Lung microvascular endothelial cell (primary cell): Measurements from ENCODE around the gene FREM3. TPM values are rescaled to one million over a fixed set of nuclear protein-coding genes. Genes with fewer than 3 reads are reported as not detected.
"Not testable (repeated sequence)": the region's sequence is repeated elsewhere in the genome, so short reads cannot be mapped to it uniquely, and the experiment has no call there.

Experiments
- DNase-seq, 2 donors: peaks; one replicate each; pipeline versions ENCODE4 v3.0.0 to v3.0.0-alpha.2; 2010; ENCODE audit warnings: low read depth in 2 of 2
- total RNA-seq: library from RNA; depleted of rRNA; stranded (reverse); fragments of >200 nt; gene quantifications from 2 replicates; pipeline ENCODE4 v1.2.1, GENCODE V29; 2014

Gene FREM3
- total RNA-seq, result 0.22 and 0.60 TPM in 2 replicates

GRCh38 chr4:143700416-143701352 lies at the start of gene FREM3:
FREM3 (minus strand) TSS chr4:143700675; CDS start chr4:143700675, 0 bp downstream.
- DNase-seq, result peak in 1 of 2 donors; percentile 14

GRCh38 chr4:143745874-143746273 lies 45.4 kb upstream of the FREM3 start:
- DNase-seq, result no peak

GRCh38 chr4:143743591-143743990 lies 43.1 kb upstream of the FREM3 start:
- peak; percentile 56 to 62 for DNase-seq

DNA sequence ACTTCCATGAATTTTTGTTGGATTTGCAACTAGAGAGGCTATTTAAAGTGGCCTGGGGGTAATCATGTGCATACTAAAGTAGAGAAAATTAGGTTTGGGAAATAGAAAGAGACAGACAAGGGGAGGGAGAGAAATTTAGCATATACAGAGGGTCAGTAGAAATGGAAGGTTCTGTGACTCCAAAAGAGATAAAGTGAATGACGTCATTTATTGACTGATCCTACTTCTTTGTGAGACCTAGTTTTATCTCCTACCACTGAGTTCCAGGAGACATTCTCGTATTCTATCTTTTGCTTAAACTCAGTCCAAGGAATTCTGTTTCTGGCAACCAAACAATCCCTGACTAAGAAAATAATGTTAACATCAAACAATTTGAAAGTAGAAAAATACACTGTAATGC lies 42.4 kb upstream of the FREM3 start:
- no peak for DNase-seq

DNA sequence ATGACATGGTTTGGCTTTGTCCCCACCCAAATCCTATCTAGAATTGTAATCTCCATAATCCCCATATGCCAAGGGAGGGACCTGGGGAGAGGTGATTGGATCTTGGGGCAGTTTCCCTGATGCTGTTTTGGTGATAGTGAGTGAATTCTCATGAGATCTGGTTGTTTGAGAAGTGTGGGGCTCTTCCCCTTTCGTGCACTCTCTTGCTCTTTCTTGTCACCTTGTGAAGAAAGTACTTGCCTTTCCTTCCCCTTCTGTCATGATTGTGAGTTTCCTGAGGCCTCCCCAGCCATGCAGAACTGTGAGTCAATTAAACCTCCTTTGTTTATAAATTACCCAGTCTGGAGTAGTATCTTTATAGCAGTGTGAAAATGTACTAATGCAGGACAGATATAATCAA lies 36.4 kb upstream of the FREM3 start:
- no peak for DNase-seq

GRCh38 chr4:143736061-143736460 lies 35.6 kb upstream of the FREM3 start:
- DNase-seq, result not testable (repeated sequence)

DNA sequence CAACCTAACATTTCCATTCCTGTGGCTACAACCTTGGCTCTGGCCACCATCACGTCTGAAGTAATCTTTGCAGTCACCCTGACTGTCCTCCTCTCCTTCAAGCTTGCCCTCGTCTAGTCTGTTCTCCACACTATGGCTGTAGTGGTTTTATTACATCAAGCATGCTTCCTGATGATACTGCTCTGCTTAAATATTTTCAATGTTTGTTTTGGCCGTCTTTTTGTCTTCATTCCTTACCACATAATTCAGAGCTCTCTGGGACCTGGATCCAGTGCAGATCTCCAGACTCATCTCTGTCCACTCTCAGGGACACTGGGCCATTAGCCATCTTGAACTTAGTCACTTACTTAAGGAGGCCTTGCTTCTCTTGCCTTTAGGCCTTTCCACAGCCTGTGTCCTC lies 27.7 kb upstream of the FREM3 start:
- DNase-seq, result peak in 1 of 2 donors; percentile 12

GRCh38 chr4:143726714-143727113 lies 26.2 kb upstream of the FREM3 start:
- no peak for DNase-seq

DNA sequence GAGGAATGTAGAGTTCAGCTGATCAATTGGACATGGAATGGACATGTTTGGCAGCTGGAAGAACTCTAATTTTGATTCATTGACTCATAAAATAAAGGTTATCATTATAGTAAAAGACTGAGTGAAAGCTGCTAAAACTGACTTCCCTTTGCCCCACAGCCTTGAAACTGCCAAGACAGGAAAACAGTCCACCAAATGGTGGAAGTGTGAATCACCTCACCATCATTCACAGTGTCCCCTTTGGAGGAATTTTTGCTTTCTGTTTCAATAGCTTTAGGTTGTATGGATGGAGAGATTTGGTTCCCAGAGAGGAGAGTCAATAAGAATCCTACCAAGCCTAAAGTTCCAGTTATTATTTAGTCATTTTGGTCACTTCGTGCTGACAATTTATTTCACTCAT lies 20.8 kb upstream of the FREM3 start:
- DNase-seq, result peak; percentile 52 to 72

- not testable (repeated sequence) for DNase-seq
Measured at GRCh38 chr4:143718748-143719147, 18.3 kb upstream of the FREM3 start.

GRCh38 chr4:143713955-143714625 lies 13.6 kb upstream of the FREM3 start:
- no peak for DNase-seq

DNA sequence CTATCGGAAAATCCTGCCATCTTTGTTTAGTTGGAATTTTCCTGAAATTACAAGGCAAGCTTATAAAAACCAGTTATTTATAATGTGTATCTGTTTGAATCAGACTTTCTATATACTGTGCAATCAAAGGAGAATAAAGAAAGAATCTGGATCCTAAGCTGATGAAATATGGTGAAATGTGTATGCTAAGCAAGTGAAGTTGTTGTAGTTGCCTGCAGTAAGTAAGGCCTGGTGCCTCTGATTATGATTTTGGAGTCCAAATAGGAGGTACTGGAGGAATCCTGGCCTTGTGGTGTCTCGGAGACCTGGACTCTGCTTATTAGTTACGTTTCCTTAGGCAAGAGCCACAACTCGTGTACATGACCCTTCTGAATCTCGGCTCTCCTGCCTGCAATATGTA lies 13.1 kb upstream of the FREM3 start:
- no peak for DNase-seq

GRCh38 chr4:143712155-143712550 lies 11.7 kb upstream of the FREM3 start:
- DNase-seq, result no peak

GRCh38 chr4:143711543-143712154 lies 11.2 kb upstream of the FREM3 start:
- no peak for DNase-seq

GRCh38 chr4:143701365-143701764 lies 890 bp upstream of the FREM3 start:
- DNase-seq, result no peak

GRCh38 chr4:143700046-143700415 lies 444 bp downstream of the FREM3 start:
- peak in 1 of 2 donors; percentile 30 for DNase-seq

GRCh38 chr4:143699331-143700045 lies 987 bp downstream of the FREM3 start:
- no peak for DNase-seq

DNA sequence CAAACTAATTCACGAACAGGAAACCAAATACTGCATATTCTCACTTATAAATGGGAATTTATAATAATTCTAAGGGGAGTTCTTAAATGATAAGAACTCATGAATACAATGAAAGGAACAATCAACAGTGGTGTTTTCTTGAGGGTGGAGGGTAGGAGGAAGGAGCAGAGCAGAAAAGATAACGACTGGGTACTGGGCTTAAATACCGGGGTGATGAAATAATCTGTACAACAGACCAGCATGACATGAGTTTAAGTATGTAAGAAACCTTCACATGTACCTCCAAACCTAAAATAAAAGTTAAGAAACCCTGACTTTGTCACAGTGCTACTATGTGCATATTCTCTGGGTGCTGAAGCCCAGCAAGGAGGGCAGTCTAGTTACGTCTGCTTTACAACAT lies 6.6 kb downstream of the FREM3 start:
- no peak for DNase-seq

DNA sequence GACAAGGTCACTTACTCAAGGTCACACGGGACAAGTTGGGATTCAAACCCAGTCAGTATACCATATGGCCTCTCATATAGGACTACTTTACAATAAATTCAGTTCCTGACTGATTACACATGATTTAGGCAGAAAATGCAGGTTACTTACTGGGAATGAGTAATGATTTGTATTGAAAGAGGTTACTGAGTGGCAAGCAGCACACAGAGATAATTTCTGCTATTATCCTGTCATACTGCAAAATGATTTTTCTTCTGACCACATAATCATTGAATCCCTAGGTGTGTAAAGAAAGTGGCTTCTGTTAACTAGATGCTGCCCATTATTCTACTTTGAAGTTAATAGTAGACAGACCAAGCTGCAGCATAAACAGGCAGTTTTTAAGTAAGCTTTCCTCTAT lies 8.2 kb downstream of the FREM3 start:
- no peak for DNase-seq

DNA sequence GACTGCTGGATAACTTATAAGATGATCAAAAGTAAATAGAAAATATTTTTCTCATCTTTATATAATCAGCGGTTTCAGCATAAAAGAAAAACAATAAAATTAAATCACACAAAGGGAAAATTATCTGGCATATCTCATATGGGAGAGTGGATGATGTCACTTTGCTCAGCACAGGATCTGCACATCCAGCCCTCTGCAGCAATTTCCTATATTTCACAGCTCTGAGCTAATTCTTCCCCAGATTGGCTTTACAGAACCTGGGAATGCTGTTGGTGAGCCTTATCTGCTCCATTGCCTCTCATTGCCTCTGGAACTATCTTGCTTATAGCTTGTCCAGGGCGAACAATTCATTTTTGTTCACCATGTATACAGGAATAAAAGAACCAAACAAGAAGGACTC lies 21.0 kb downstream of the FREM3 start:
- DNase-seq, result peak in 1 of 2 donors; percentile 50

GRCh38 chr4:143673629-143674028 lies 26.8 kb downstream of the FREM3 start:
- not testable (repeated sequence) for DNase-seq
